ENCODE data around the gene DNPH1. TPM values are rescaled to one million over a fixed set of nuclear protein-coding genes. Genes with fewer than 3 reads are reported as not detected.

DNPH1 gene
- total RNA-seq, 6 experiments from 2014 or later = 38.3 to 56.3 (median 49.1) TPM

DNA sequence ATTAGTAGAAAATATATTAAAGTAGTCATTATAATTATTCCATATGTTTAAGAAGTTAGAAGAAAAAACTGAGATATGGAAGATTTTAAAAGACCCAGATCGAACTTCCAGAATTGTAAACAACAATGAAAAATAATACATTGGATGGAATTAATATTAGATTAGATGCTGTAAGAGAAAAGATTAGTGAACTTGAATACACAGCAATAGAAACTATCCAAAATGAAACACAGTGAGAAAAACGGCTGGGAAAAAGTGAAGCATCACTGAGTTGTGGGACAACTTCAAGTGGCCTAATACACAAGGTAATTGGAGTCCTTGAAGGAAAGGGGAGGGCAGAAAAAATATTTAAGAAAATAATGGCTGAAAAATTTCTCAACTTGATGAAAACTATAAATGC is 9.8 kb upstream of the DNPH1 start:
- H3K4me3 Mint-ChIP-seq = no peak overlapping the region
- peaks cover 33% of the 10 kb centered on the region for H3K27me3 Mint-ChIP-seq (ENCODE audit: insufficient read depth)
- peaks cover 19% of the 10 kb centered on the region for H3K9me3 Mint-ChIP-seq
- TF ChIP-seq, protein P1, sequence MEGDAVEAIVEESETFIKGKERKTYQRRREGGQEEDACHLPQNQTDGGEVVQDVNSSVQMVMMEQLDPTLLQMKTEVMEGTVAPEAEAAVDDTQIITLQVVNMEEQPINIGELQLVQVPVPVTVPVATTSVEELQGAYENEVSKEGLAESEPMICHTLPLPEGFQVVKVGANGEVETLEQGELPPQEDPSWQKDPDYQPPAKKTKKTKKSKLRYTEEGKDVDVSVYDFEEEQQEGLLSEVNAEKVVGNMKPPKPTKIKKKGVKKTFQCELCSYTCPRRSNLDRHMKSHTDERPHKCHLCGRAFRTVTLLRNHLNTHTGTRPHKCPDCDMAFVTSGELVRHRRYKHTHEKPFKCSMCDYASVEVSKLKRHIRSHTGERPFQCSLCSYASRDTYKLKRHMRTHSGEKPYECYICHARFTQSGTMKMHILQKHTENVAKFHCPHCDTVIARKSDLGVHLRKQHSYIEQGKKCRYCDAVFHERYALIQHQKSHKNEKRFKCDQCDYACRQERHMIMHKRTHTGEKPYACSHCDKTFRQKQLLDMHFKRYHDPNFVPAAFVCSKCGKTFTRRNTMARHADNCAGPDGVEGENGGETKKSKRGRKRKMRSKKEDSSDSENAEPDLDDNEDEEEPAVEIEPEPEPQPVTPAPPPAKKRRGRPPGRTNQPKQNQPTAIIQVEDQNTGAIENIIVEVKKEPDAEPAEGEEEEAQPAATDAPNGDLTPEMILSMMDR (IDR thresholded peaks at IDR 0.05) = no peak
- peaks cover 10% of the 10 kb centered on the region for H3K36me3 Mint-ChIP-seq (ENCODE audit: low read depth)
- no peak overlapping the region for H3K27ac Mint-ChIP-seq
- DNase-seq = no peak
- no peaks in the 10 kb centered on the region for H3K4me1 Mint-ChIP-seq (ENCODE audit: low read depth)

DNA sequence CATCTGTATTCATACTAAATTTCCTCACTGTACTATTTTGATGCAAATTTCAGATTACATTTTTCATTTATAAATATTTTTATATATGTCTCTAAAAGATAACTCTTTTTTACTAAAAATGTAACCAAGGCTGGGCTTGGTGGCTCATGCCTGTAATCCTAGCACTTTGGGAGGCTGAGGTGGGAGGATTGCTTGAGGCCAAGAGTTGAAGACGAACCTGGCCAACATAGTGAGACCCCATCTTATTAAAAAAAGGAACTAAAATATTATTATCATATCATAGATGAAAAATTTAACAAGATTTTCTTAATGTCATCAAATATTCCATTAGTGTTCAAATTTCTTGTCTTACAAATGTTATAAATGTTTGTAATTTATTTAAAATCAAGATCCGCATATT is 6.6 kb upstream of the DNPH1 start:
- Mint-ChIP-seq H3K4me3 (no peak overlapping the region), H3K9me3 (peaks cover 19% of the 10 kb centered on the region), H3K36me3 (ENCODE audit: low read depth) (peaks cover 10% of the 10 kb centered on the region), H3K27me3 (ENCODE audit: insufficient read depth) (peaks cover 51% of the 10 kb centered on the region), H3K27ac (no peak overlapping the region), H3K4me1 (ENCODE audit: low read depth) (no peaks in the 10 kb centered on the region)
- DNase-seq = no peak
- TF ChIP-seq, protein P1 (IDR thresholded peaks at IDR 0.05) = no peak

DNA sequence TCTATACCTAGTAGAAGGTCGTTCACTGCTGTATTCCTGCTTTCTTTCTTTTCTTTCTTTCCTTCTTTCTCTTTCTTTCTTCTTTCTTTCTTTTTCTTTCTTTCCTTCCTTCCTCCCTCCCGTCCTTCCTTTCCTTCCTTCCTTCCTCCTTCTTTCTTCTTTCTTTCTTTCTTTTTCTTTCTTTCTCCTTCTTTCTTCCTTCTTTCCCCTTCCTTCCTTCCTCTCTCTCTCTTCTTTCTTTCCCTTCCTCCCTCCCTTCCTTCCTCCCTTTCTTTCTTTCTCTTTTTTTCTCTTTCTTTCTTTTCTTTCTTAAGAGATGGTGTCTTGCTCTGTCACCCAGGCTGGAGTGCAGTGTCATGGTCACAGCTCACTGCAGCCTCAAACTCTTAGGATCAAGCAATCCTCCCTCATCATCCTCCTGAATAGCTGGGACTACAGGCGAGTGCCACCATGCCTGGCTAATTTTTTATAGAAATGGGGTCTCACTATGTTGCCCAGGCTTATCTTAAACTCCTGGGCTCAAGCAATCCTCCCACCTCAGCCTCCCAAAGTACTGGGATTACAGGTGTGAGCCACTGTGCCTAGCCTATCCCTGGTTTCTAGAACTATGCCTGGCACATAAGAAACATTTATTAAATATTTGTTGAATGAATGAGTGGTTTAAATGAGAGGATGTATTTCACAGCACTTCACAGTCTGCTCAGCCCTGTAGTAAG is 2.6 kb upstream of the DNPH1 start:
- Mint-ChIP-seq H3K4me1 (ENCODE audit: low read depth) (peaks cover 13% of the 10 kb centered on the region), H3K27ac (no peak overlapping the region), H3K27me3 (ENCODE audit: insufficient read depth) (peaks cover 26% of the 10 kb centered on the region), H3K36me3 (ENCODE audit: low read depth) (no peaks in the 10 kb centered on the region), H3K4me3 (no peak overlapping the region), H3K9me3 (no peaks in the 10 kb centered on the region)
- no peak for DNase-seq
- TF ChIP-seq, protein P1 (IDR thresholded peaks at IDR 0.05) = no peak

DNA sequence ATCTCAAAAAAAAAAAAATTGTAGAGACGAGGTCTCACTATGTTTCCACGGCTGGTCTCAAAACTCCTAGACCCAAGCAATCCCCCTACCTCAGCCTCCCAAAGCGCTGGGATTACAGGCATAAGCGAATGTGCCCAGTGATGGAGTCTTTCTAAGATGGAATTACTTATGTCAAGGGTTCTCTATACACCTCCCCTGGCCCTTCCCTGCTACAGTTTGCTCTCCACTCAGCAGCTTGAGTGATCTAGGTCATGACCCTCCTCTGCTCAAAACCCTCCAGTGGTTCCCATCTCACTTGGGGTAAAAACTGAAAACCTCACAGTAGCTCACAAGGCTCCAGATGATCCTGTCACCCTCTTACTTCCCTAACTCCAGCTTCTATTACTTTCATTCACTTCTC is 1.8 kb upstream of the DNPH1 start:
- Mint-ChIP-seq H3K4me3 (no peak overlapping the region), H3K36me3 (ENCODE audit: low read depth) (peaks cover 6% of the 10 kb centered on the region), H3K4me1 (ENCODE audit: low read depth) (peaks cover 13% of the 10 kb centered on the region), H3K9me3 (no peaks in the 10 kb centered on the region), H3K27ac (no peak overlapping the region), H3K27me3 (ENCODE audit: insufficient read depth) (peaks cover 23% of the 10 kb centered on the region)
- DNase-seq = no peak
- TF ChIP-seq, protein P1 (IDR thresholded peaks at IDR 0.05) = no peak

DNA sequence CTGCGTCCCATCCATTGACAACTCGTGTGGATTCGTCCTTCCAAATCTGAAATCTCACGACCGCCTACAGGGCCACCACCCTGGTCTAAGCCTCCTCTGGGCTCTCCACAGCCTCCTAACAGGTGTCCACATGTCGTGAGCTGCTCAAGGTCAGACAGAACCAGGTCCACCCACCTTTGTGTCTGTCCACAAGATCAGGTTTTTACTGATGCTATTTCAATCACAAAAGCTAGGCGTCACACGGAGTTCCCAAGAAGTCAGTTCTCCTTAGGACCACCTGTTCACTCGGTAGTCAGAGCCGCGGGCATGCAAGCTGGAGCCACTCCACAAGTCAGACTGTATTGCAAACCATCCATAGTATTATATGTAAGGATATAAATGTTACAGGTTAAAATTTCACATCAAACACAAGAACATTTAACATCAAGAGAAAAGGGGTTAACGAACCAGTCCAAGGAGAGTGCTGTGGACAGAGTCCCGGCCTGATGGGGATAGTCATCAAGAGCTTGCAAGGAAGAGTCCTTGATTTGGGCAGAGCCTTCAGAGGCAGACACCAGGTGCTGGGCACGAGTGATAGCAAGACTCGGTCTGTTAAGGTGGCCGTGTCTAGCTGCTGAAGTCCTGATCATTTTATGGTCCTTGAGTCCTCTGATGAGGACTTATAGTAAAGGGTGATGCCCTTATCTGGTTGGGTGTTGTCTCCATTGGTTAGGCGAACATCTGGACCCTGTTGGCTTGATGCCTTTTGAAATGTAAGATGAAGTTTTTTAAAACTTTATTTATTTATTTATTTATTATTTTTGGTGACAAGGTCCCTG is 731 bp upstream of the DNPH1 start:
- H3K9me3 Mint-ChIP-seq = no peaks in the 10 kb centered on the region
- H3K4me3 Mint-ChIP-seq = peak overlapping the region; percentile 81
- peaks cover 6% of the 10 kb centered on the region for H3K36me3 Mint-ChIP-seq (ENCODE audit: low read depth)
- peaks cover 23% of the 10 kb centered on the region for H3K27me3 Mint-ChIP-seq (ENCODE audit: insufficient read depth)
- H3K4me1 Mint-ChIP-seq (ENCODE audit: low read depth) = peaks cover 19% of the 10 kb centered on the region
- peak overlapping the region; percentile 42; the same call in 1 of the 2 replicates for H3K27ac Mint-ChIP-seq
- TF ChIP-seq, protein P1 (IDR thresholded peaks at IDR 0.05) = no peak
- no peak for DNase-seq
